Ectodermal cell (in vitro differentiated cells): ENCODE measurements around the gene NCOA4. TPM values are rescaled to one million over a fixed set of nuclear protein-coding genes. Genes with fewer than 3 reads are reported as not detected.

Source experiments
- H3K27ac ChIP-seq: 2 replicates; pipeline ENCODE4 v1.7.0; 2013; ENCODE audit warnings: mild to moderate bottlenecking, low read depth, low read length; ENCODE audit not compliant: insufficient read depth, poor library complexity, severe bottlenecking
- H3K27me3 ChIP-seq: 2 replicates; pipeline ENCODE4 v1.7.0; 2013; ENCODE audit warnings: mild to moderate bottlenecking, low read length; ENCODE audit not compliant: insufficient read depth, control insufficient read depth, poor library complexity, severe bottlenecking
- H3K36me3 ChIP-seq: one replicate; pipeline ENCODE4 v1.7.0; 2013; ENCODE audit warnings: low read length; ENCODE audit not compliant: control insufficient read depth, insufficient read depth
- H3K4me1 ChIP-seq: one replicate; pipeline ENCODE4 v1.7.0; 2013; ENCODE audit warnings: low read length; ENCODE audit not compliant: control insufficient read depth, insufficient read depth
- H3K4me3 ChIP-seq: 2 replicates; pipeline ENCODE4 v1.7.0; 2013; ENCODE audit warnings: low read depth, low read length, control low read depth; ENCODE audit not compliant: insufficient read depth
- H3K9me3 ChIP-seq: 2 replicates; pipeline ENCODE4 v1.7.0; 2013; ENCODE audit warnings: mild to moderate bottlenecking, low read length, moderate library complexity; ENCODE audit not compliant: control insufficient read depth
- WGBS, 2 experiments: methylation state at CpG; one replicate each; pipeline ENCODE4 v1.1.7; 2013; ENCODE audit warnings: missing lambda C conversion rate in 2 of 2; 5-methylcytosine and 5-hydroxymethylcytosine counted together
- polyA plus RNA-seq, 4 experiments: library from polyadenylated mRNA; stranded (reverse); fragments of 50-300 nt; gene quantifications; one replicate each; pipeline ENCODE4 v1.2.3, GENCODE V29; 2013

NCOA4 gene
- 69.0 TPM for polyA plus RNA-seq (2013, experiment 1 of 4)
- polyA plus RNA-seq (2013, experiment 2 of 4): 73.0 TPM
- 55.2 TPM for polyA plus RNA-seq (2013, experiment 3 of 4)
- 58.9 TPM for polyA plus RNA-seq (2013, experiment 4 of 4)

- no peak within 1 kb of the TSS for H3K27ac ChIP-seq
- H3K4me1 ChIP-seq: peaks cover 11% of the 10 kb centered on the region
- H3K9me3 ChIP-seq: no peaks in the 10 kb centered on the region
- no peaks in the 10 kb centered on the region for H3K36me3 ChIP-seq
- 2% methylated on average over 59 of the region's 59 CpGs for WGBS, 2 experiments
- H3K27me3 ChIP-seq: no peaks in the 10 kb centered on the region
- H3K4me3 ChIP-seq: peak within 1 kb of the TSS; percentile 71
Measured at GRCh38 chr10:46030091-46030937, at the start of gene NCOA4. Gene NCOA4 (minus strand): TSS chr10:46030623. CDS start chr10:46016680, 13,943 bp downstream.

- Histone ChIP-seq H3K36me3 (no peaks in the 10 kb centered on the region), H3K27me3 (no peaks in the 10 kb centered on the region), H3K27ac (no peak overlapping the region), H3K9me3 (no peaks in the 10 kb centered on the region), H3K4me1 (no peaks in the 10 kb centered on the region), H3K4me3 (no peak overlapping the region)
- 86 to 91% methylated on average over 4 of the region's 4 CpGs for WGBS, 2 experiments
Measured at GRCh38 chr10:46079831-46080585, 49.6 kb upstream of the NCOA4 start.

- WGBS, 2 experiments: 88 to 91% methylated on average over 5 of the region's 5 CpGs
- H3K27me3 ChIP-seq: no peaks in the 10 kb centered on the region
- H3K36me3 ChIP-seq: no peaks in the 10 kb centered on the region
- H3K27ac ChIP-seq: no peak overlapping the region
- H3K9me3 ChIP-seq: no peaks in the 10 kb centered on the region
- H3K4me3 ChIP-seq: no peak overlapping the region
- no peaks in the 10 kb centered on the region for H3K4me1 ChIP-seq
Measured at GRCh38 chr10:46077731-46078413, 47.4 kb upstream of the NCOA4 start.

GRCh38 chr10:46077141-46077554 is 46.7 kb upstream of the NCOA4 start:
- H3K27ac ChIP-seq: no peak overlapping the region
- 92 to 93% methylated on average over 4 of the region's 4 CpGs for WGBS, 2 experiments
- no peaks in the 10 kb centered on the region for H3K36me3 ChIP-seq
- H3K4me1 ChIP-seq: no peaks in the 10 kb centered on the region
- H3K4me3 ChIP-seq: no peak overlapping the region
- no peaks in the 10 kb centered on the region for H3K27me3 ChIP-seq
- H3K9me3 ChIP-seq: no peaks in the 10 kb centered on the region

GRCh38 chr10:46075869-46076268 is 45.4 kb upstream of the NCOA4 start:
- no peak overlapping the region for H3K4me3 ChIP-seq
- H3K27ac ChIP-seq: no peak overlapping the region
- H3K36me3 ChIP-seq: no peaks in the 10 kb centered on the region
- no peaks in the 10 kb centered on the region for H3K4me1 ChIP-seq
- H3K9me3 ChIP-seq: no peaks in the 10 kb centered on the region
- WGBS, 2 experiments: 89 to 92% methylated on average over 3 of the region's 3 CpGs
- no peaks in the 10 kb centered on the region for H3K27me3 ChIP-seq

GRCh38 chr10:46074196-46074946 is 43.9 kb upstream of the NCOA4 start:
- no peaks in the 10 kb centered on the region for H3K9me3 ChIP-seq
- H3K27me3 ChIP-seq: peaks cover 5% of the 10 kb centered on the region
- no peak overlapping the region for H3K4me3 ChIP-seq
- WGBS, 2 experiments: 82 to 85% methylated on average over 4 of the region's 4 CpGs
- no peak overlapping the region for H3K27ac ChIP-seq
- H3K4me1 ChIP-seq: no peaks in the 10 kb centered on the region
- H3K36me3 ChIP-seq: no peaks in the 10 kb centered on the region

GRCh38 chr10:46073564-46073963 is 43.1 kb upstream of the NCOA4 start:
- WGBS, 2 experiments: 100% methylated on average over 1 of the region's 1 CpG; no CpG with 5 or more reads in 1 of the 2 experiments
- no peak overlapping the region for H3K27ac ChIP-seq
- no peaks in the 10 kb centered on the region for H3K36me3 ChIP-seq
- no peaks in the 10 kb centered on the region for H3K4me1 ChIP-seq
- no peaks in the 10 kb centered on the region for H3K9me3 ChIP-seq
- H3K27me3 ChIP-seq: peaks cover 5% of the 10 kb centered on the region
- H3K4me3 ChIP-seq: no peak overlapping the region

- 72 to 74% methylated on average over 6 of the region's 6 CpGs for WGBS, 2 experiments
- Histone ChIP-seq H3K27ac (no peak overlapping the region), H3K4me3 (no peak overlapping the region)
Measured at GRCh38 chr10:46070749-46071148, 40.3 kb upstream of the NCOA4 start.

GRCh38 chr10:46069771-46070463 is 39.5 kb upstream of the NCOA4 start:
- Histone ChIP-seq H3K27ac (no peak overlapping the region), H3K27me3 (peaks cover 5% of the 10 kb centered on the region), H3K9me3 (no peaks in the 10 kb centered on the region), H3K4me1 (no peaks in the 10 kb centered on the region), H3K36me3 (no peaks in the 10 kb centered on the region), H3K4me3 (no peak overlapping the region)
- WGBS, 2 experiments: 87 to 93% methylated on average over 4 to 6 of the region's 6 CpGs

More at GRCh38 chr10:46070749-46071148, 40.3 kb upstream of the NCOA4 start:
- Histone ChIP-seq H3K9me3 (no peaks in the 10 kb centered on the region), H3K27me3 (peaks cover 5% of the 10 kb centered on the region), H3K4me1 (no peaks in the 10 kb centered on the region), H3K36me3 (no peaks in the 10 kb centered on the region)
